Thymus (tissue), 11 donors: ENCODE results near the gene EFNA3. TPM values are rescaled to one million over a fixed set of nuclear protein-coding genes. Genes with fewer than 3 reads are reported as not detected.
A peak's percentile ranks its signal among the peaks of the same experiment; 100 is the strongest.

ENCODE experiments used
- DNase-seq, 9 donors: peaks; one replicate each; pipeline ENCODE4 v3.0.0-alpha.2; 2013; ENCODE audit warnings: low spot score in 9 of 9, low read depth in 6 of 9, missing footprints in 1 of 9
- H3K27ac ChIP-seq, 2 donors: one replicate each; pipeline ENCODE4 v1.5.1; 2013; ENCODE audit warnings: control low read depth in 1 of 2, low read depth in 1 of 2, low read length in 1 of 2, mild to moderate bottlenecking in 1 of 2, moderate library complexity in 1 of 2
- H3K27me3 ChIP-seq, 2 donors: one replicate each; pipeline ENCODE4 v1.5.1; 2013; ENCODE audit warnings: low read length in 1 of 2; ENCODE audit not compliant: control insufficient read depth in 2 of 2, insufficient read depth in 1 of 2
- H3K36me3 ChIP-seq, 2 donors: one replicate each; pipeline ENCODE4 v1.5.1; 2013; ENCODE audit warnings: low read length in 1 of 2, mild to moderate bottlenecking in 1 of 2, moderate library complexity in 1 of 2; ENCODE audit not compliant: control insufficient read depth in 2 of 2, insufficient read depth in 2 of 2
- H3K4me1 ChIP-seq, 2 donors: one replicate each; pipeline ENCODE4 v1.5.1; 2013; ENCODE audit warnings: low read length in 2 of 2; ENCODE audit not compliant: control insufficient read depth in 2 of 2, insufficient read depth in 2 of 2
- H3K4me3 ChIP-seq, 2 donors: one replicate each; pipeline ENCODE4 v1.5.1; 2013; ENCODE audit warnings: low read length in 2 of 2, control low read depth in 1 of 2, mild to moderate bottlenecking in 1 of 2
- H3K9me3 ChIP-seq, 2 donors: one replicate each; pipeline ENCODE4 v1.5.1; 2013; ENCODE audit warnings: low read length in 1 of 2, mild to moderate bottlenecking in 1 of 2; ENCODE audit not compliant: control insufficient read depth in 2 of 2, insufficient read depth in 1 of 2
- WGBS: extraction: QIAGEN DNeasy Blood & Tissue Kit; methylation state at CpG from one replicate; pipeline ENCODE4 v1.1.7; 2013; 5-methylcytosine and 5-hydroxymethylcytosine counted together
- polyA plus RNA-seq: library from polyadenylated mRNA; stranded (reverse); fragments of 200-250 nt; gene quantifications from one replicate; pipeline ENCODE4 v1.2.3, GENCODE V29; 2013
- total RNA-seq: library from RNA; stranded (reverse); fragments of 120-200 nt; gene quantifications from one replicate; pipeline ENCODE4 v1.2.4, GENCODE V29; 2013
- donor health status: healthy.

EFNA3 gene
- total and polyA plus RNA-seq, 2 donors = 2.1 to 3.4 TPM

DNA sequence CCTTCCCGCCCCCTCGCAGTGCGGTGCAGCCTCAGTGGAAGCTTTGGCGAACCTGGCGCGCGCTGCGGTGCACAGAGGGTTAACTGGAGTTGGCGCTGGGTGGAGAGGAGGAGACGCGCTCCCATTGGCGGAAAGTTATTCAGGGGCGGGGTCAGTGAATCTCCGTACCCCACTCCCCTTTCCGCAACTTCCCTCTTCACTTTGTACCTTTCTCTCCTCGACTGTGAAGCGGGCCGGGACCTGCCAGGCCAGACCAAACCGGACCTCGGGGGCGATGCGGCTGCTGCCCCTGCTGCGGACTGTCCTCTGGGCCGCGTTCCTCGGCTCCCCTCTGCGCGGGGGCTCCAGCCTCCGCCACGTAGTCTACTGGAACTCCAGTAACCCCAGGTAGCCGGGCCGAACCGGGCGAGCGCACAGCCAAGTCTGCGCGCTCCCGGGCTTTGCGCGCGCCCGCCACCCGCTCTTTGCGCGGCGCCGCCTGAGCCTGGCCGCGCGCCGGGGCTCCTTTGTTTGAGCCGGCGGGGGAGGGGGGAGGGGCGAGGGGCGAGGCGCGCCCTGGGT is 15.0 kb upstream of the EFNA3 start, which contains the start of gene EFNA4:
EFNA4 (plus strand) TSS at position 191 of the 561 bp plus-strand sequence; CDS start at position 275, 84 bp downstream.
- Histone ChIP-seq H3K4me1 (peaks cover 10 to 35% of the 10 kb centered on the region in 2 donors), H3K9me3 (no peaks in the 10 kb centered on the region), H3K27me3 (peaks cover 10 to 55% of the 10 kb centered on the region in 2 donors), H3K4me3 (peak within 1 kb of the TSS; percentile 56 to 72), H3K36me3 (peaks cover 0 to 6% of the 10 kb centered on the region in 2 donors), H3K27ac (peak within 1 kb of the TSS; percentile 58 to 69)
- under 1% methylated on average over 57 of the region's 57 CpGs for WGBS
- DNase-seq = peak in 8 of 9 donors; percentile 75 to 94 (median 86)

DNA sequence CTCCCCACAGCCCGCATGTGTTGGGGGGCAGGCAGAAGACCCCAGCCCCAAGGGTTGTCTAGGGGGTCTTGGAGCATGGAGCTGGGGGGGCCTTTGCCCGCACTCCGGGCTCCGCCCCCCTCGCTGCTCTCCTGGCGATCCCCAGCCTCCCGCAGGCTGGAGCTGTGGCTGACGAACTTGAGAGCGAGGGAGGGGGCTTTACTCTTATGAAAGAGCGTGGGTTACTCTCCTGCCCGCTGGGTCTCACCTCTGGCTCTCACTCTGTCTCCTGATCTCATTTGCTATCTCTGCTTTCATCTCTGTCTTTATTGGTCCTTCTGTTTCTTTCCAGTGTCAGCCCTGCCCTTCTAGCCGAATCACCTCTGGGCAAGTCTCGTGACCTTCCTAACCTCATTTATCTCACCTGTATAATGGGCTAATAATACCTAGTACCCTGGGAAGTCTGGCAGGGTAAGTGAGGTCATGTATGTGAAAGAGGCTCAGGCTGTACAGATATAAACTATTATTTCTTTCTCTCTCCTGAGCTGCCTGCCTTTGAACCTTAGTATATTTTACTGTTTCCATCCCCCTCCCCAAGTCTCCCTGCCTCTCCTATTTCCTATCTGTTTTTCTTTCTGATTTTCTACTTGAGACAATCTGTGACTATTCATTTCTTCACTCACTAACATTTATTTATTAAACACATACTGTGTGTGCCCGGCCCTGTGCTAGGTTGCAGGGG is 14.4 kb upstream of the EFNA3 start:
- peak overlapping the region; percentile 56 to 72 for H3K4me3 ChIP-seq
- H3K4me1 ChIP-seq = peaks cover 10 to 35% of the 10 kb centered on the region in 2 donors
- peak in 1 of 9 donors; percentile 32 for DNase-seq
- H3K27ac ChIP-seq = no peak overlapping the region
- WGBS = 17% methylated on average over 14 of the region's 14 CpGs
- H3K9me3 ChIP-seq = no peaks in the 10 kb centered on the region
- peaks cover 3 to 6% of the 10 kb centered on the region in 2 donors for H3K36me3 ChIP-seq
- peaks cover 10 to 53% of the 10 kb centered on the region in 2 donors for H3K27me3 ChIP-seq

DNA sequence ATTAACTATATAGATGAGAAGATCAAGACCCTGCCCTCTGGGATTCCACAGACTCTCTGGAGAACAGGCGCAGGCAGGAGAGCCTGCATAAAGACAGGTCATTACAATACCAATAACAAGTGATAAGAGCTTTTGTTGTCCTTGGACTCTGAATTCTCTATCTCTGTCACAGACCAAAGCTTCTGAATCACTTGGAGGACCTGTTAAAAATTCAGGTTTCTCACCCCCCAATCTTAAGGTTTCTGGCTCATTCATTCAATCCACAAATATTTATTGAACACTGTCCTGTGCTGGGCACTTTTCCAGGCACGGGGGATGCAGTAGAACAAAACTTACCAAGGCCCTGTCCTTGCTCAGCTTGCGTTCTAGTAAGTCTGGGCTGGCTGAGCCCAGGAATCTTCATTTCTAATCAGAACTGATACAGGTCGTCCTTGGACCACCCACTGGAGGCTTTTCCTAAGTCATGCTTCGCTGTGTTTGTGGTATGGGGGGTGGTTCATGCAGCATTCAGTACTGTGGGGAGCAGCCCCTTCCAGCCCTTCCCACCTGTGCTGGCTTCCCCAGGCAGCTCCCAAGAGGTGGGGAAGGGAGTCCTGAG is 13.7 kb upstream of the EFNA3 start:
- WGBS = 94% methylated on average over 5 of the region's 5 CpGs

DNA sequence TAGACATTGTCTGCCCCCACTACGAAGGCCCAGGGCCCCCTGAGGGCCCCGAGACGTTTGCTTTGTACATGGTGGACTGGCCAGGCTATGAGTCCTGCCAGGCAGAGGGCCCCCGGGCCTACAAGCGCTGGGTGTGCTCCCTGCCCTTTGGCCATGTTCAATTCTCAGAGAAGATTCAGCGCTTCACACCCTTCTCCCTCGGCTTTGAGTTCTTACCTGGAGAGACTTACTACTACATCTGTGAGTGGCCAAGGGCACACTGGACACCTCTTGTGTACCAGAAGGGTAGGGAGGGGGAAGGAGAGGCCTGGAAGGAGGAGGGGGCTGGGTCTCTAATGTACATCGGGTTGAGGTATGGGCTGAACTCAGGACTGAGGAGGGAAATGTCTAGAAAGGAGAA is 11.9 kb upstream of the EFNA3 start:
- H3K9me3 ChIP-seq = no peaks in the 10 kb centered on the region
- no peak overlapping the region for H3K27ac ChIP-seq
- peaks cover 19 to 50% of the 10 kb centered on the region in 2 donors for H3K4me1 ChIP-seq
- 95% methylated on average over 8 of the region's 8 CpGs for WGBS
- H3K36me3 ChIP-seq = peaks cover 3 to 9% of the 10 kb centered on the region in 2 donors
- H3K4me3 ChIP-seq = no peak overlapping the region
- peaks cover 6 to 56% of the 10 kb centered on the region in 2 donors for H3K27me3 ChIP-seq
- DNase-seq = no peak

More for the DNA sequence above, 13.7 kb upstream of the EFNA3 start:
- Histone ChIP-seq H3K9me3 (no peaks in the 10 kb centered on the region), H3K4me1 (peaks cover 10 to 37% of the 10 kb centered on the region in 2 donors), H3K27me3 (peaks cover 10 to 54% of the 10 kb centered on the region in 2 donors), H3K36me3 (peaks cover 3 to 9% of the 10 kb centered on the region in 2 donors), H3K4me3 (no peak overlapping the region), H3K27ac (no peak overlapping the region)
- DNase-seq = no peak

DNA sequence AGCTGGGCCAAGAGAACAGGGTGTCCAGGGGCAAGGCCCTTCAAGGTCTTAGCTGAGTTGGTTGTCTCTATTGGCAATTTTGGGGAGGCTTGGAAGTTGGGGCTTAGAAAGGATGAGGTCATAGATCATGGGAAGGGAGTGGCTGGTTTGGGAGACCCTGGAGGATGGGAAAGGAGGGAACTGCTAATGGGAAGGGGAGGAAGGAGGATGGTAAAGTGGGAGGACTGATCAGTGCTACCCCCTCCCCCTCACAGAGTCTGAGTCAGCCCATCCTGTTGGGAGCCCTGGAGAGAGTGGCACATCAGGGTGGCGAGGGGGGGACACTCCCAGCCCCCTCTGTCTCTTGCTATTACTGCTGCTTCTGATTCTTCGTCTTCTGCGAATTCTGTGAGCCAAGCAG is 10.0 kb upstream of the EFNA3 start:
- no peak overlapping the region for H3K4me3 ChIP-seq
- no peaks in the 10 kb centered on the region for H3K9me3 ChIP-seq
- WGBS = 97% methylated on average over 3 of the region's 3 CpGs
- H3K27ac ChIP-seq = no peak overlapping the region
- peaks cover 4 to 56% of the 10 kb centered on the region in 2 donors for H3K27me3 ChIP-seq
- DNase-seq = no peak
- H3K4me1 ChIP-seq = peaks cover 14 to 39% of the 10 kb centered on the region in 2 donors
- H3K36me3 ChIP-seq = peaks cover 3 to 9% of the 10 kb centered on the region in 2 donors

DNA sequence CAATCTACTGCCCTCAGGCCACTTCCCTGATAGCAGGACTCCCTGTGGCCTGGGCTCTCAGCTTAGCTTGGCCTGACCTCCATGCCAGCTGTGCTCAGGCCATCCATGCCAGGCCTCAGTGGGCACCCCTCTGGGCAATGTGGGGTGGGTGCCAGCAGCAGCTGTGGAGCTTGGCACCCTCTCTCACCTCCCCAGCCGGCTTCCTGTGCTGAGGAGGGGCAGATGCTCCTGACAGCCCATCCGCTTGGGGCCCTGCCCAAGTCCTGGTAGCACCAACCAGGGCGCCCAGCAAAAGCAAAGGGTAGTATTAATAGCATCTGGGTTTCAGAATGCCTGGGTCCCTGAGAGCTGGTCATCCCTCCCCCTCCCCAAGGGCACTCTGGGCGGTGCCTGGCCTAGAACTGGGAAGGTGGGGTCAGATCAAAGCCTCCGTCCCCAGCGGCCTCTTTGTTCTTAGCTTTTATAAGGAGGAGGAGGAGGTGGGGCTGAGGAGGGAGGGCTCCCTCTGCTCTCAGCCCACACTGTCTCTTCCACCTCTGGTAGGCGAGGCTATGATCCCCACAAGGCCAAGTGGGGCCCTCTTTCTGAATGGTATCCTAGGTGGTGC is 9.0 kb upstream of the EFNA3 start:
- no peak for DNase-seq
- H3K4me1 ChIP-seq = peaks cover 9 to 35% of the 10 kb centered on the region in 2 donors
- peaks cover 3 to 53% of the 10 kb centered on the region in 2 donors for H3K27me3 ChIP-seq
- H3K4me3 ChIP-seq = no peak overlapping the region
- H3K27ac ChIP-seq = peak overlapping the region in 1 of 2 donors; percentile 20
- H3K9me3 ChIP-seq = no peaks in the 10 kb centered on the region
- 85% methylated on average over 7 of the region's 7 CpGs for WGBS
- H3K36me3 ChIP-seq = peaks cover 3 to 9% of the 10 kb centered on the region in 2 donors

DNA sequence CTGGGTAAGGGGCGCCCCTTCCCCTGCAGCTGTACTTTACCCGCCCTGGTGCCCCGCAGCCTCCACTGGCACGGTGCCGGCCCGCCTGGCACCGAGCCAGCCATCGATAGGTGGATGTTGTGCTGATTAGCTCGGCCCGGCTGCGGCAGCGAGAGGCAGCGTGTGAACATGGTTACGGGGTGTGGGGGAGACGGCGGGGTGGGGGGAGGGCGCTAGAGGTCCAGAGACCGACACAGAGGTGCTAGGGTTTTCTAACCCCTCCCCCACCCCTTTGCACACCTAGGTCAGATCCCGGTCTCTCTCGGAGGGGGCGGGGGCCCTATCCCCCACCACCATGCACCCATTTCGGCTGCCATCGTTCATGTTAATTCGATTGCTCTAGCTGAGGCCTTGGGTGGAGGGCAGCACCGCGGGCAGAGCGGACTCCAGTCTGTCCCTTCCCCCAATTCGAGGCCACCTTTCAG is 8.4 kb upstream of the EFNA3 start:
- no peak for DNase-seq
- no peaks in the 10 kb centered on the region for H3K9me3 ChIP-seq
- 58% methylated on average over 28 of the region's 28 CpGs for WGBS
- H3K27me3 ChIP-seq = peaks cover 0 to 51% of the 10 kb centered on the region in 2 donors
- peaks cover 3 to 9% of the 10 kb centered on the region in 2 donors for H3K36me3 ChIP-seq
- H3K4me1 ChIP-seq = peaks cover 9 to 34% of the 10 kb centered on the region in 2 donors
- H3K4me3 ChIP-seq = peak overlapping the region in 1 of 2 donors; percentile 20
- no peak overlapping the region for H3K27ac ChIP-seq

DNA sequence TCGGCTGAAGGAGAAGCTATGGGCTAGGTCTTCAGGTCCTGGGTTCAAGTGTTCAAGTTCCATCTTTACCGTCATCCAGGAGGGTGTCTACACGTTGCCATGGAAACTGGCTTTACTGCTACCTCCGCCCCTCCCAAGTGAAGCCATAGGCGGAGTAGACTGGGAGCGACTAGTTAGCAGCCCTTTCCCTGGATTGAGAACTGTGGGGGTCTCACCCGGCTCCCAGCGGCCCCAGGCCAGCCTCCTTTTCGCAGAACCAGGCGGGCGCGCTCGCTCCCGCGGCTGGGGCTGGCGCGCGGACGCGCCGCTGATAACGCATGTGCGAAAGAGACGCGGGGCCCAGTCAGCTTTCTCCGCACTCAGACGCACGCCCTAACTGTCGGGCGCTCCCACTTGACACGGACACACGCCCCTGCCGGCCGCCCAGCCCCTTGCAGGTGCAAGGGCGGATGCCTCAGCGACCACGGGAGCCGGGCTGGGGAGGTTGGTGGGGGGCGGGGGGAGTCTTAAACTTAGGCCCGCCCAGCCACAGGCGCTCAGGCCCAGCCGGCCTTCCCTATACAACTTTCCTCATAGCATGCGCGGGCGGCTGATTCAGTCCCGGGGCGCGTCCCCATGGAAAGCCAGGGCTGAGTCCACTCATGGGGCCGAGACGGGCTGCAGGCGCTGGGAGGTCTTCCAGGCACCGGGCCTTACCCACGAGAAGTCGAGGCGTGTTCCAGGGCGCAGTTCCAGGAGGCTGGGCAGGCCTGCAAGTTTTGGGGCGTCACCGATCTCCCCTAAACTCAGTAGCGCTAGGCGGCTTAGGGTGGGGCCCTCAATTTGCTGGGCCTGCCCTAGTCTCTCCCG is 7.7 kb upstream of the EFNA3 start:
- H3K27me3 ChIP-seq = peaks cover 0 to 57% of the 10 kb centered on the region in 2 donors
- 10% methylated on average over 61 of the region's 61 CpGs for WGBS
- H3K4me3 ChIP-seq = peak overlapping the region; percentile 20 to 45
- peaks cover 9 to 34% of the 10 kb centered on the region in 2 donors for H3K4me1 ChIP-seq
- peaks cover 3 to 9% of the 10 kb centered on the region in 2 donors for H3K36me3 ChIP-seq
- H3K9me3 ChIP-seq = no peaks in the 10 kb centered on the region
- no peak overlapping the region for H3K27ac ChIP-seq
- peak in 4 of 9 donors; percentile 59 to 82 (median 72) for DNase-seq
